AG08396 (cell line): Measurements from ENCODE around the gene COL4A1.

ENCODE experiments used
- DNase-seq: peaks from one replicate; pipeline ENCODE4 v3.0.0; 2012; ENCODE audit warnings: low spot score, mixed read lengths

COL4A1 gene

DNA sequence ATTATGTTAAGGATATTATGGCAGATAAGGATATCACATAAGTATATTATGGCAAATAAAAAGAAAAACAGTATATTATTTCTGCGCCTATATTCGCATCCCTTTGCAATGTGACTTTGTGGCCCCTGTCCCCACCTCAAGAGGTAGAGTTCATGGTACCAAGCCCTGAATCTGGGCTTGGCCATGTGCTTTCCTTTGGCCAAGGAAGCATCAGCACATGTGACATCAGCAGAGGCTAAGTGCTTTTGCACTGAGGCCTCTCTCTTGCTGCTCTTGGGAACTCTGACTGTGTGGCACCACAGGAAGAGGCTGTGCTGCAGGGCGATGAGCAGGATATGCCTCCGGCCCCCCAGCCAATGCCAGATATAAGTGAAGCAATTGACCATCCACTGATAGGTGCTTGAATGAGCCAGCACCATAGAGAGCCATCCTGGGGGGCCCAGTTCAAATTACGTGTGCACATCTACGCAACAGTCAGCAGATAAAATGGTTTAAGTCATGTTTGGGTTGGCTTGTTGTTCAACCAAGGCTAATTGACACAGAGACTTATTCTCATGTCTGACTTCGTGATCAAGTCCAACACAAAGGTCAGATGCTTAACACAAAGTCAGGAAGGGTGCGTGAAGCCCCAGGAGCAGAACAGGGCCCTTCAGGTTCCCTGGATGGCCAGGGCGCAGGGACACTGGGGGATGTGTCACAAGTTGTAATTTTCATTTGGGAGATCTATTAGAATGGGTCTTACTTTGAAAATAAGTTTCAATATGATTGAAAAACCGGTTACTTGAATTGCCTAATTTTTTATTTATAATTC is 173.3 kb downstream of the COL4A1 start:
- no peak for DNase-seq

GRCh38 chr13:110132225-110132982 is 174.6 kb downstream of the COL4A1 start:
- DNase-seq, result no peak

DNA sequence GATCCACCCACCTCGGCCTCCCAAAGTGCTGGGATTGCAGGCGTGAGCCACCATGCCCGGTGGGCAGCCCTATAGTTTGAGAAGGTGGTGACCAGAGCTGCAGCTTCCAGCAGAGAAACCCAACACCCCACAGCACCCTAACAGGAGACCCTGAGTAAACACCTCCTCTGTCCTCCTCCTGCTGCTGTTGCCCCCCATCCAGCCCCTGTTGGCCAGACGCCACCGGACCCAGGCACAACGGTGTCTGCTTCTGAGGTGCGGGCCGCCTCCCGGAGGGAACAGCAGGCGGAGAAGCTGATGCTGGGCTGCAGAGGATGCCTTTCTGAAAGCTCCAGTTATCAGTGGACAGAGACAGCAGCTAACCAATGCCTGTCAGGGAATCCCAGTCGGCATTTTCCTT is 175.5 kb downstream of the COL4A1 start:
- no peak for DNase-seq

DNA sequence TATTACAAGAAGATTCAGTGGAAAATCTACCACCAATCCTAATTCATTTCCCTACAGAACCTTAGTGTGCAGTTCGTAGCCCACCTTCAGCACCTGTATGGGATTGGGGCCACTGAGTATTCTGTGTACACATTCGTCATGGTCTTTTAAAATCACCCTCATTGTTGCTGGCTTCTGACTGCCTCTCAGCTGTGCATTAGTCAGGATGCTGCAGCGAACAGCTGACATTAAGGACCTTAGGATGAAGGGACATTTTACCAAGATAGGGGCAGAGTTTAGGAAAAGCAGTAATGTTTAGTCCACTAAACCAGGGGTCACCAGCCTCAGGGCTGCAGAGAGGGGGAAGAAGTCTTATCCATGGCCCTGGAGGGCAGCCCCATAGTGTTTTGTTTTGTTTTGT is 176.5 kb downstream of the COL4A1 start:
- DNase-seq, result no peak

DNA sequence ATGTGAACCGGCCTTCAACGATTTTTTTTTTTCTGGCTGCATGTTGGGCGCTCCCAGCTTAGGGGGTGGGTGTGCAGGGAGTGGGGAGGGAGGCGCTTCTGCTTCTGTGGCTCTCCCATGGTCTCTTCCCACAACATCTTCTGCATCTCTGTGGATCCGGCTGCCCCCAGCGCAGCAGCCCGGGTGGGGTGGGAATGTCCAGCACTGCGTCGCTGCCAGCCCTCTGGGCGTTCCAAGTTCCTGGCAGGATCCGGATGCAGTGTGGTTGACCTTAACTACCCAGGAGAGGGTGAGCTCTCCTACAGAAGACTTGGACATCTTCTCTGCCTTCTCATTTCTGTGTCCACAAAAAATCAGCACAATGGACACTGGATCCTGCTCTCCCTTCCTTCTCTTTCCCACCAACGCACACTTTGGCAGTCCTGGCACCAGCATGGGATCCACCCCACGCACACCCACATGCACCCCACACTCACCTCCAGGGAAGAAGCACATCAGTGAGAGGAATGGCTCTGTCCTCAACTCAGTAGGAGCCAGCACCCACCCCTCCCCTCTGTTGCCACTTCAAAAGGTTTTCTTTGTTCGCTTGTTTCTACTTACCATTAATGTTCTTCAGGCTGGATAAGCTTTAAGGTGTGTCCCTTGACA is 177.3 kb downstream of the COL4A1 start:
- no peak for DNase-seq

- no peak for DNase-seq
These were observed 177.9 kb downstream of the COL4A1 start for GRCh38 chr13:110129076-110129475.

DNA sequence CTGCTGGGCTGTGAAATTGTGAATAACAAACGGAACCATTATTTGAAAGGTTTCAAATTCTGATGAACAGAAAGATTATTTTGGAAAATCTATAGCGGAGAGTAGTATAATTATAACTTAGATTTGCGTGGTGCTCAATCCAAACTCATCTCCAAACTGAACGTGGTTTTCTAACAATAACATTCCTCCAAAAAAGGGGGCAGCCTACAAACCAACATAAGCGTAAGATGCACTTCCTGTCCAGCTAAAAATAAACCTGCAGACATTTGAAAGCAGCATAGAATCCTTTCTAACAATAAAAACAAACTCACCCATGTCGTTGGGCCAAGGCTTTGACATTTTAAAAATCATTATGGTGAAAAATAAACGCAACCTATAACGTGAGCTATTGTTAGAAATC is 178.4 kb downstream of the COL4A1 start:
- DNase-seq, result no peak

GRCh38 chr13:110127986-110128511 is 178.9 kb downstream of the COL4A1 start:
- DNase-seq, result no peak

DNA sequence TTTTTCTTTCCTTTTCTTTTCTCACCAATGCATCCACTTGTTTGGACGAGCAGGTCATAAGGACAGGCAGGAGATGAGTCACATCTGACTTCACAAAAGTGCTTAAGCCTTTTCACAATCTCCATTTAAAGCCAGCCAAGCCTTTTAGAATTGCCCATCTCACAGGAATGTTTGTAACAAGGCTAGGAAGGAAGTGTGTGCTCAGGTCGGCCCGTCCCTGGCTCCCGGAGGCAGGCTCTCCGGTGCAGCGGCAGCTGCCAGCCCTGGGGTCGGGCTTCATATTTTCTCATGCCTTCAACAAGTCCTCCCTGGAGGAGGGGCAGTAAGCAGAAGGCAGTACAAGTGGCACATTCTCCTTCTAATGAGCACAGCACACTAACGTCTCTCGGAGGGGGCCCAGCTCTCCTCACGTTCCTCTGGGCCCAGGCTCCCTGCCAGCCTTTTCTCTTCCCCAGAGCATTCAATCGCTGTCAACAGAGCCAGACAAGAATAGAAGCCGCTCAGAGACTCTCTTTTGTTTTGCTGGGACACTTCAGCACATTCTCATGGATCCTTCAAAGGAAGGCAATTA is 180.5 kb downstream of the COL4A1 start:
- DNase-seq, result peak; percentile 81

DNA sequence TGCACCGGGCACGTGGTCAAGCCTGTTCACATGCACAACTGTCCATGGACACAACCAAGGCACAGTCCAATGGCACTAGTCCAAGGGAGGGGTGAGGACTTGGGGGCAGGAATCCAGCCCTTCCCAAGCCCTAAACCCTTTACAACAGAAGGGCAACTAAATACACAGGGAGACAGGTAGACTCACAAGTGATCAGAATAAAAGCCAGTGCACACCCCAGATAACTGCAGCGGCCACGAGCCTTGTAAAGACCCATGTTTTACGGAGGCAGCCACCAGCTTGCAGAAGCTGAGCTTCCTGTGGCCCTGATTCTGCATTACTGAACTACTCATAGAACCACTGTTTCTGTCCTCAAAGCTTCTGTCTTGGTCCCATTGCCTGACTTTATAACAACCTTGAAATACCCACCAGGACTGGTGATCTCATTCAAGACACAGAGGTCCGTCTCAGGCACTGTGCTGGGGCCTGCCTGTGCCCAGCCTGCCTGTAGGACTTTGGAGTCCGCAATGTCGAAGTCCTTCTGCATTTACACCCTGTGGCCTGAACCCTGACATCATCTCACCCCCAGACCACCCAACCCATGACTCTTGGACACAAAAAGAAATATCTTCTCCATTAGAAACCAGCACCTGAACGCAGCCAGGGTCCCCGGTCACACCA is 181.2 kb downstream of the COL4A1 start:
- DNase-seq, result no peak

- DNase-seq, result no peak
These were observed 181.8 kb downstream of the COL4A1 start for GRCh38 chr13:110125157-110125556.

DNA sequence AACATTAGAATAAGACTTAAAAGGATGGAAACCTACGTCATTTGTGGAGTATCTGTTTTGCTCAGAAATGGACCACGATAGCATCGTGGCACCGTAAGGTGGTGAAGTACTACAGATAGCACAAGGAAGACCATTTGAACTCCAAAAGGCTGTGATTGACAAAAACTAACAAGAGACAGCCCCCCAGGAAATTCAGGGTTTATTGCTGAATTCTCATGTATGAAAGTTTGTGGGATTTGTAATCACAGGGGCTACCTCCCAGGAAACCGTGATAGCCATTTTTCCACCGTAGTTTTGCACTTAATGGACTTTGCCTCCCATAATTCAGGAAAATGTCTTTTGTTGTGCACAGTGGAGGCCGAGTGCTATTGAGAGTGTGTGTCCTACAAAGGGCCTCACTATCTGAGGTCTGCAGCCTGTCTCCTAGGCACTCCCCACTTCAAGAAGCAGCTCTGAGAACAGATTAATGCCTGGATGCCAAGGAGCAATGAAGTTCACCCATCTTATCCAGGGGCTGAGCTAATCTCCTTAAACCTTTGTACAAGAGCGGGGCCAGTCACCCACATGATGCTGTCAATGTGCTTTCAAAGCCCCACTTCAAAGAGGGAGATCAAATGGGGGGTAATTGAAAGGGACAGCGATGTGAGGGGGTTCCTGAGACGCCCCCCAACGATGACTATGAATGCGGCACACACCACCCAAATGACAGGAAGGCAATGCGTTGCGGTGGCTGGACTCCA is 182.6 kb downstream of the COL4A1 start:
- no peak for DNase-seq

DNA sequence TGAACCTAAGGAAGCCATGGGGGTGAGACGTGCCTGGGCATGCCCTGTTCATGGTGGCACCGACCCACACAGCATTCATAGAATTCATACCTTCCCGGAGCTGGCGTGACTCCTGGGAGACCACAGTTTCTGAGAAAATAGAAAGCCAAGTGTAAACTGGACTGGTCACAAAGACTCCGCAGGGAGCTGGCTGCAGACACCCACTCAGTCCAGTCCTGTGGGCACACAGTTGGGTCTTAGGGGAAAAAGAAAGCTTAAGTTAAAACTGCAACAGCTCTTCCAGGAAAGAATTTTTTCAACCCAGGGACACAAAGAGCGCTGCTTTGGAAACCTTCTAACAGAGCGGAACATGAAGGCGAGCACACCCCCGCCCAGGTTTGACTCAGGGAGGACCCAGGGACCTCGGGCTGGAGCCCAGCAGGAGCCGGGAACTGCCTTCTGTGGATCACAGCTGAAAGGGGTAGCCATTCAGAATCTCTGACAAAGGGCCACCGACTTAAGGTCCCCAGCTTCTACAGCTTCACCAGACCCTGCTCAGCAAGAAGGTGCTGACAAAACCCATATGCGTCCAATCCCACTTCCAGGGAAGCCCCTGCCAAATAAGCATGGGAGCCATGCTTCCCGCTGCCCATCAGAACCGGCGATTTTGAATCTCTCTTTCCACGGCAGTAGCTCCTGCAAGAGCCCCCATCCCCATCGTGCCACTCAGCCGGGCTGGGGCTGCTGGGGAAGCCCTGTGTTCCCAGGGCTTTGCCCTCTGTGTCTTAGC is 183.7 kb downstream of the COL4A1 start:
- no peak for DNase-seq

DNA sequence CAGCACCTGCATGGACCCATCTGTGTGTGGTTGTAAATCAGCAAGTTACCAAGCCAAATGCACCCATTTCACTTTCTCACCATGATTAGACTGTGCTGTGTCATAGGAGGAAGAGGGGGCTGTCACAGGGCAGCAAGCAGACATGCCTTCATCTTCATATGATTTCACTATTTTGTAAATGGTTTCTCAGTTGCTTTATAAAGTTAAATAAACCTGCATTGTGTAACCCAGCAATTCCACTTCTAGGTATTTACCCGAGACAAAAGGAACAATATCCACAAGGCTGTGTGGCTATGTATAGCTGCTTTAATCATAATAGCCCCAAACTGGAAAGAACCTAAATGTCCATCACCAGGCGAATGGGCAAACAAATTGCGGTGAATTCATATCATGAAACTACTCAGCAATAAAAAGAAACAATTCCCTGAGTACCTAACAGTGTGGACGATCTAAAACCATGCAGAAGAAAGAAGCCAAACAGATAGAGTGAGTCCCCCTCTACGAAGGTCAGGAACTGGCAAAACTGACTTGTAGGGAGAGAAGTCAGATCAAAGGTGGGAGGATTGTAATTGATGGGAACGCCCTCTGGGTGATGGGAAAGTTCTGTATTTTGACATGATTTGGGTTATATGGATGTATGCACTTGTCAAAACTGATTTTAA is 185.4 kb downstream of the COL4A1 start:
- DNase-seq, result no peak

GRCh38 chr13:110119935-110120905 is 186.7 kb downstream of the COL4A1 start:
- no peak for DNase-seq

GRCh38 chr13:110118106-110118505 is 188.9 kb downstream of the COL4A1 start:
- DNase-seq, result no peak

DNA sequence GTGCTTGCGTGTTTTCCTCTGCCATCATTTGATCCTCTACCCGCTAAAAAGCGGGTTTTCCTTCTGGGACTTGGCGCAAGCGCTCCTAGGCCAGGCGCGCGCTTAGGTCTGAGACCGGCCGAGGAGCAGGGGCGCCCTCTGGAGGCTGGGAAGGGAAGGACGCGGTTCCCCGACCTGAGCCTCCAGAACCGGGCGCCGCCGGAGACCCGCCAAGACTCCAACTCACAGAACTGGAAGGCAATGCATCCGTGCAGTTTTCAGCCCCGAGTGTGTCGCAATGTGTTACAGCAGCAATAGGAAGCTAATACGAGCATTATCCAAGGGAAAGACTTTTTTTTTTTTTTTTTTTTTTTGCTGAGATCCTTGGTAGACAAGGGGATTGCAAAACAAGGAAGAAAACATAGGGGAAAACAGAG is 190.9 kb downstream of the COL4A1 start:
- no peak for DNase-seq

- no peak for DNase-seq
These were observed 191.4 kb downstream of the COL4A1 start for GRCh38 chr13:110115591-110115990.

- peak; percentile 69 for DNase-seq
These were observed 192.6 kb downstream of the COL4A1 start for GRCh38 chr13:110114316-110114715.
